ENCODE data around the gene PGGT1B. TPM values are rescaled to one million over a fixed set of nuclear protein-coding genes. Genes with fewer than 3 reads are reported as not detected.

The PGGT1B gene
- total RNA-seq, 1 experiment from 2014 or later: 59.7 TPM

- Mint-ChIP-seq H3K4me3 (no peak overlapping the region), H3K27me3 (ENCODE audit: low read depth) (no peaks in the 10 kb centered on the region; the same call in 1 of the 2 replicates), H3K9me3 (no peaks in the 10 kb centered on the region), H3K27ac (peak overlapping the region in 1 of 3 experiments; percentile 68; a peak in 1 of 7 replicates), H3K4me1 (no peaks in the 10 kb centered on the region), H3K36me3 (ENCODE audit: insufficient read depth in 1 of 3, low read depth in 3 of 3) (no peaks in the 10 kb centered on the region)
- Histone ChIP-seq H3K27ac (ENCODE audit: insufficient read length, low read depth, low read length) (no peak overlapping the region), H3K4ac (ENCODE audit: low read depth, low read length) (no peak overlapping the region), H3K23ac (ENCODE audit: insufficient read length, low read depth, low read length) (no peak overlapping the region), H4K91ac (ENCODE audit: insufficient read length, low read depth, low read length) (no peak overlapping the region), H3K79me2 (ENCODE audit: insufficient read depth, low read length) (no peaks in the 10 kb centered on the region), H4K8ac (replicated peaks; ENCODE audit: insufficient read length, low read depth, low read length) (no peak overlapping the region), H3K9ac (ENCODE audit: extremely low read depth, insufficient read length, low read length) (no peak overlapping the region), H3K18ac (ENCODE audit: insufficient read length, low read depth, low read length) (no peak overlapping the region), H3K27me3 (ENCODE audit: insufficient read depth, low read length) (no peaks in the 10 kb centered on the region), H3K4me2 (ENCODE audit: insufficient read depth, insufficient read length, low read length) (no peak overlapping the region), H2BK5ac (ENCODE audit: insufficient read length, low read length) (no peak overlapping the region), H2BK12ac (ENCODE audit: insufficient read length, low read depth, low read length) (no peak overlapping the region), H3K23me2 (ENCODE audit: insufficient read length, low read depth, low read length, poor library complexity, severe bottlenecking) (no peaks in the 10 kb centered on the region), H3K9me3 (ENCODE audit: control insufficient read depth, low read depth, low read length) (no peaks in the 10 kb centered on the region), H4K5ac (ENCODE audit: insufficient read length, low read depth, low read length) (no peak overlapping the region), H3K56ac (ENCODE audit: insufficient read length, low read depth, low read length) (no peak overlapping the region), H2BK120ac (ENCODE audit: low read depth, low read length, poor library complexity, severe bottlenecking) (no peak overlapping the region), H2AK5ac (ENCODE audit: insufficient read length, low read length) (no peak overlapping the region), H2AFZ (ENCODE audit: low read length) (no peak overlapping the region), H3K14ac (ENCODE audit: insufficient read depth, low read length) (no peak overlapping the region), H3K4me1 (ENCODE audit: insufficient read depth, low read length) (no peaks in the 10 kb centered on the region), H3K79me1 (ENCODE audit: insufficient read depth, low read depth, low read length, poor library complexity, severe bottlenecking) (no peaks in the 10 kb centered on the region), H3T11ph (ENCODE audit: low read length) (no peak overlapping the region), H2BK20ac (ENCODE audit: low read depth, low read length, poor library complexity, severe bottlenecking) (no peak overlapping the region), H4K20me1 (ENCODE audit: control insufficient read depth, insufficient read depth, insufficient read length) (no peaks in the 10 kb centered on the region), H2BK15ac (ENCODE audit: low read depth, low read length) (no peak overlapping the region)
- DNase-seq: no peak
- WGBS (ENCODE audit: extremely low coverage, insufficient read length, low lambda C conversion rate): no CpG with 5 or more reads among the region's 3 CpGs
- no peak for TF ChIP-seq CTCF (conservative IDR thresholded peaks at IDR 0.05)
These were observed 66.5 kb downstream of the PGGT1B start for GRCh38 chr5:115196161-115196560.
